ENCODE measurements around the gene ST13.

GRCh38 chr22:40805699-40806203 is 50.7 kb downstream of the ST13 start:
- TF ChIP-seq CTCF (optimal IDR thresholded peaks at IDR 0.05 in 1 of 3, IDR thresholded peaks at IDR 0.05 in 1 of 3, conservative IDR thresholded peaks at IDR 0.05 in 1 of 3; ENCODE audit: extremely low read depth in 1 of 3, insufficient read depth in 2 of 3, low read length in 3 of 3): no peak
- no peak for TF ChIP-seq EZH2 (IDR thresholded peaks at IDR 0.05; ENCODE audit: low read length)
